GM03348 (cell line): Measurements from ENCODE around the gene FBP1.

Source experiments
- DNase-seq: peaks from one replicate; pipeline ENCODE4 v3.0.0; 2012; ENCODE audit warnings: low spot score

Gene FBP1

DNA sequence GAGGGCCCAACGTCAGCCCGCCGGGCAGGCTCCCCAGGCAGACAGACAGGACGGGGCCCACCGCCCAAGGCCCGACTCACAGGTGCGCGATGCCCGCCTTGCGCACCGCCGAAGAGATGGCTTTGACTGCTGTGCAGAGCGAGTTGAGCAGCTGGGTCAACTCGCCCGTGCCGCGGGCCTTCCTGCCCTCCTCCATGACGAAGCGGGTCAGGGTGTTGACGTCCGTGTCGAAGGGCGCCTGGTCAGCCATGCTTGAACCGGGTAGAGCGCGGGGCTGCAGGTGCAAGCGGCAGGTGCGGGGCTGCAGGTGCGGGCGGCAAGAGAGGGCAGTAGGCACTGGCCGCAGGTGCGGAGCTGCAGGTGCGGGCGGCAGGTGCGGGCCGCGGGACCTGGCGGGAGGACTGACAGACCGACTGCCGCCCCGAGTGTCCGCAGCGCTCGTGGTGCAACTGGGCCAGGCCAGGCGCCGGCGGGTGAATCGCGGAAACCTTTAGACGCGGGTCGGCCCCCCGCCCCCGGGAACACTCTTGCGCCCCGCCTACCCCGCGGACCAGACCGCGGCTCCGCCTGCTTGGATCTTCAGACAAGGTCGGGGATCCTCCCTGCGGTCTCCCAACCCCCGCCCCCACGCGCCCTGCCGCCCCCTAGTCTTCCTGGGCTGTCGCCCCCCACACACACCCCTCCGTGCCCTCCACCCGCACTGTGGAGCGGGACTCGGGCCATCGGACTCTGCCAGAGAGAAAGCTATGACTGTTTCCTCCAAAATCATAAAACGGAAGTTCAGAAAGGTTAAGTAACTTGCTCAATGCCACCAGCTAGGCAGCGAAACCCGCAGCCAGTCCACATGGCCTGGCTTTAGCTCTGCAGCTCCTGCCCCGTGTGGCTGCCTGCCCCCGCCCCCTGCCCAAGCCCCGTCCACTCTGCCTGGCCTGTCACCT is at the start of gene FBP1:
Gene FBP1 (minus strand): TSS at position 458 of the 938 bp plus-strand sequence. CDS start 208 bp downstream, at position 250.
- DNase-seq, result peak; percentile 43

DNA sequence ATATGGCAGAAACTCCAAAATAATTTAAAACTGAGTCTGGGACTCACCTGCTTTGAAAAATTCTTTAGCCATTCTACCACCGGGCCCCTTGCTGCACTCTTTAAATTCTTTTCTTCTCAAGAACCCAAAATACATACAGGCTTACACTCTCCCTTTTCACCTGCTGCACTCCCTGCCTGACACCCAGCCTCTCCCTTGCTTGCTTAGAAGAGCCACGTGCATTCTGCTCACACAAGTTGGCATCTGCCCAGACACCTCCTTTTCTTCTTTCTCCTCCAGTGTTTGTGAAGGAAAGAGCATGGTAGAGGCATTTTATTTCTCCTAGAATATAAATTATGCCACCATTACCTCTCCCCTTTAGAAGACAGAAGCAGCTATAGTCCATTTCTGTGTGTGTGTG is 48.1 kb upstream of the FBP1 start:
- DNase-seq, result no peak

DNA sequence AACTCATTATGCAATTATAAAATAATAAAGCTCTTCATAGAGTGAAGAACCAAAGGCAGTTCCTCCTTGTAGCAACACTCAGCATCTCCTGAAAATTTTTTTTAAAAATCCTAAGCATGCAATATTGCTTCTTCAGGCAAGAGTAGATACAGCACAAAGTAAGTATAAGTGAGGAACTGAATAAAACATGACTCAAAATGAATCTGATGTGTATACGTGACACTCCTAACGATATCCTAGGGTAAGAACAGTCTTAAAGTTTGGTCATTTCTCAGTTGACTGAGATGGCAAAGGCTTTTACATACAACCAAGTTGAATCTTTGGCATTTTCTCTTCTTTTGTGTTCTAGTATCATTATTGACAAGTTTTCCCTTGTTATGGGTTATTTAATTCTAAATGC is 46.0 kb upstream of the FBP1 start:
- no peak for DNase-seq

DNA sequence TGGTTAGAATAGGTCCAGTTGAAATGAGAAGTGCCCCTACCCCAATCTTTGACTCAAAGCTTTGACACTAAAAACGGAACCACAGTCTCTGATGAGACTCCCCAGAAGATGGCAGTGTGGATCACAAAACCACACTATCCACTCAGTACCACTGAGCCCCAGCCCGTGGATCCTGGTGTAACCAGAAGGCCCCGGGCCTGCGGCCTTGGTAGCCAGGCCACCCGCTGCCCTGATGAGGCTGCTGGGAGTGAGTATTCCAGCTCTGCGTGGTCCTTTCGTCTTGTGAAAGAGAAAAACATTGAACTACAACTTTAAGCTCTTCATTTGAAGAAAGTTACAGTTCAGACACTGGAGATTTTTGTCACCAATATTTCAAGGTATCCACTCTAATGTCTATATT is 42.2 kb upstream of the FBP1 start:
- DNase-seq, result peak; percentile 91

- DNase-seq, result no peak
Observed at GRCh38 chr9:94680621-94681020, 41.3 kb upstream of the FBP1 start.

- DNase-seq, result no peak
Observed at GRCh38 chr9:94680020-94680419, 40.7 kb upstream of the FBP1 start.

DNA sequence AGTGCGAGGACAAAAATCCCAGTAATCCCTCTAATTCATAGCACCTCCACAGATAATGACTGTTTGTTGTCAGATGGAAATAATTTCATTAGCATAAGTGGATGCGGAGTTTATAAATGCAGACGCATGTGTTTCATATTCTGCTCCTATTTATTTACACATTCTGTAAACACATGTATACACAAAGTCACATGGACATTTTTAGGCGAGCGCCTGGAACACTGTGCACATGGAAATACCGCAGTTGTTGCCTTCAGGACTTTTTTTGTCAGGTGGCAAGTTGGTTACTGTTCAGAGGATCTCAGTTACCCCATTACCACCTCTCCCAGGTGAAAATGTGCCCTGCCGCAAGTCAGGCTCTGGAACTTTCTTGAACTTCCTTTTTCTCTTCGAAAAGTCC is 40.3 kb upstream of the FBP1 start:
- DNase-seq, result no peak

DNA sequence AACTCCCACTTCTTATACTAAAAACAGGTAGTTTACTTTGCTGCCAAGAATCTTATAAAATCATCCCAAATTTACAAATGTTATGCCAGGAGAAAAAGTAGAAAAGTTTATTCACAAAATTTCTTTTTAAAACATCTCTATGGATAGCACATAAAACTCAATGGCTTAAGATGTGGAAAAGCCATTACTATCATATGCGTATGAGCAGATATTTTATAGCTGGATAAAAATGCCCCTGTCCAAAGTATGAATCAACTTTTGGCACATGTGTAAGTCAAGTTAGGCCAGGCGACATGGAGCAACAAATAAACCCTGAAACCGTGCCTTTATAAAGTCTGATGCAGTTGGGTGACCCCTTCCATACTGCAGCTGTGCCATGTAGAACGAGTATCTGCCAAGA is 38.6 kb upstream of the FBP1 start:
- DNase-seq, result no peak

GRCh38 chr9:94676446-94677131 is 37.3 kb upstream of the FBP1 start:
- no peak for DNase-seq

DNA sequence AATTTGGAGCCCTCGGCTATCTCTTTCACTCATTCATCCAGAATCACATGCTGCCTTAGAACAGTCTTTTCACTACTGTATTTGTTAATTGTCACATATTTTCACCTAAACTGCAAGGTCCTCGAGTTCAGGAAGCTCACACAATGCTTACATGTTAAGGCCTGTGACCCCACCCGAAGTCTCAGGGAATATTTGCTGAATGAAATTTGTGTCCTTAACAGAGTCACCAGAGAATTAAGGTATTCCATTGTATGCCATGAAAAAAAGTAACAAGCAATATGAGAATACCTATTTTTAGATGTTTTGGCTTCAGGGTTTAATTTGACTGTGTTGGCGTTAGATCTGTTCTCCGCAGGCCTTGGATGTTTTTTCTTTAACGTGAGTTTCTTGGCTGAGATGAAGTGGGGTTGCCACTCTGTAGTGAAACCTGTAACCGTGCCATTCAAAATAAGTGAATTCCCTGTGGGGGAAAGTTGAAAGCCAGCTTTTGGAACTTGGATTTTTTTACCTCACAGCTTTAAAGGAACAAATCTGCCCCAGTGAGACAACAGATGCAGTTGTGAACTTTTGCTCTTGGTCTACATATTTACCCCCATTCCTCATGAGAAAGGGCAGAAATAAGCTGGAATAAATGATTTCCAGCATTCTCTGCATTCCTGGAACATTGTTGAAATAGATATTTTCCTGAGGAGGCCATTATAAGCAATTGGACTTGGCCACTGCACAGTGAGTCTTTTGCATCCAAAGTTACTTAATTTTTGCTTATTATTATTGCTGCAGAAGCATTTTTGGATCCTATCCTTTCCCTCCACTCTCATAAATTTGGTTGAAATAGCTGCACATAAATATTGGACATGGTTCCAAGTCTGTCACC is 35.9 kb upstream of the FBP1 start:
- DNase-seq, result peak; percentile 74

- peak; percentile 61 for DNase-seq
Observed at GRCh38 chr9:94672811-94673487, 33.6 kb upstream of the FBP1 start.

- peak; percentile 83 for DNase-seq
Observed at GRCh38 chr9:94668928-94669729, 29.8 kb upstream of the FBP1 start.

DNA sequence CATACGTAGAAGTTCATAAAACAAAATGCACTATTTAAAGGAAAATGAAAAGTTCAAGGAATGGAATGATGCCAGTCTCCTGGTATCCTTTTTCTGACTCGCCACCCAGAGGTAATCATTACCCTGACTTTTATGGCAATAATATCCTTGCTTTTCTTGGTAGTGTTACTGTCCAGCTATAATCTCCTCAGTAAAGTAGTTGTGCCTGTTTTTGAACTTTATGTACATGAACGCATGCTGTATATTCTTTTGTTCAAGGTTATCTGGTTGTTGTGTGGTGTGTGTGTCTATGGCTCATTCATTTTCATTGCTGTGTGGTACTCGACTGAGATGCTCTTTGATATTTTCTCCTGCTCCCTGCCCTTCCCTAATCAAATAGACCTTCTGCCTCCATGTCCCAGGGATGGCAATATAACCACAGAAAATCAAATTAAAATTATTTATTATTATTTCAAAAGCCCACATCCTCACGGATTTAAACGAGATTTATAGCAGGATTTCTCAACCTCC is 29.2 kb upstream of the FBP1 start:
- DNase-seq, result no peak

- no peak for DNase-seq
Observed at GRCh38 chr9:94666364-94667099, 27.2 kb upstream of the FBP1 start.

DNA sequence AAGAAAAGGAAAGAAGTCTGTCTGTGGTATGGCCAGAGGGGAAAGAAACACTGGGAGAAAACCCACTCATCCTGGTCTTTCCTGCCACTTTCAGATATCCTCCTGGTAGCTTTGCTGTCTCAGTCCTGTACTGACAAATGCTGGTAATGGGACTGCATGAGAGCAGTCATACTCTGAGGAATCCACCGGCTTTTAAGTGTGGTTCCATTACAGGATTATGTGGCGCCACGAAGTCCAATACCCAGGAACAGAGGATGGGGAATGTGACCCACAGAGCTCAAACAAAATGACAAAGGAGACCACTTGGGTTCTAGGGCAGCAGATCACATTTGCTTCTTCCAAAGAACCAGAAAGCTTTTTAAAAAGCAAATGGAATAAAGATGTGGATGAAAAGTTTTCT is 26.3 kb upstream of the FBP1 start:
- DNase-seq, result no peak

DNA sequence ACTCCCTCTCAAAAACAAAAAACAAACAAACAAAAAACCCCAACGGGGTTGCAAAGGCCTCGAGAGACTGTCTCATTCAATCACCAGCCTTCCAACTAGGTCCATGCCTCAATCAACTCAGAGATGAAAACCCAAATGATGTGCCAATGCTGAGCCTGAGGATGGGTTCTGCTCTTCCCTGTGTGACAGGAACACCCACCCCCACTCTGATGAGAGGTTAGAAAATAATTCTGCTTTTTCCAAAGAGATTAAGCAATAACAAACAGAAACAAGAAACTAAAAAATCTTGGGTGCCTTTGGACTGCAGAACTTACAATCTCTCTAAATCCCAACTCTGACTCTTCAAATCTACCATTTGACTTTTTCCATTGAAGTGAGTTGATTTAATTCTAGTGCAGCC is 25.5 kb upstream of the FBP1 start:
- DNase-seq, result no peak

DNA sequence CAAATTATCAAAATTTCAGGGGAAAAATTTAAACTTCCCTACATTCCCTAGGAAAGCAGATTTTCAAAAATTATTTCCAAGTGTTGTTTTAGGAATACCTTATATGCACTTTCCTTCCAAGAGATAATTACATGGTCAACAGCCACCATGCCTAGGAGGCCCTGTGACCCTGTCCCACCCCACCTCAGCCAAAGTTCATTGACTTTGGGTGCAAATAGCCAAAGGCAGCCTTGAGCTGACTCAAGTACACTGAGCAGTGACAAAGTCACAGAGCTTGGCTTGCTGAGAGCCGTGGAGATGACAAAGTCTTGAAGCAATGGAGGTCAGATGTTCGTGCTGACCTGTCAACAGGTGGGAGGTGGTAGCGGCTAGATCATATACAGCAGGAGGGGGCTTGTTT is 24.3 kb upstream of the FBP1 start:
- DNase-seq, result no peak

- DNase-seq, result no peak
Observed at GRCh38 chr9:94663140-94663539, 23.8 kb upstream of the FBP1 start.

DNA sequence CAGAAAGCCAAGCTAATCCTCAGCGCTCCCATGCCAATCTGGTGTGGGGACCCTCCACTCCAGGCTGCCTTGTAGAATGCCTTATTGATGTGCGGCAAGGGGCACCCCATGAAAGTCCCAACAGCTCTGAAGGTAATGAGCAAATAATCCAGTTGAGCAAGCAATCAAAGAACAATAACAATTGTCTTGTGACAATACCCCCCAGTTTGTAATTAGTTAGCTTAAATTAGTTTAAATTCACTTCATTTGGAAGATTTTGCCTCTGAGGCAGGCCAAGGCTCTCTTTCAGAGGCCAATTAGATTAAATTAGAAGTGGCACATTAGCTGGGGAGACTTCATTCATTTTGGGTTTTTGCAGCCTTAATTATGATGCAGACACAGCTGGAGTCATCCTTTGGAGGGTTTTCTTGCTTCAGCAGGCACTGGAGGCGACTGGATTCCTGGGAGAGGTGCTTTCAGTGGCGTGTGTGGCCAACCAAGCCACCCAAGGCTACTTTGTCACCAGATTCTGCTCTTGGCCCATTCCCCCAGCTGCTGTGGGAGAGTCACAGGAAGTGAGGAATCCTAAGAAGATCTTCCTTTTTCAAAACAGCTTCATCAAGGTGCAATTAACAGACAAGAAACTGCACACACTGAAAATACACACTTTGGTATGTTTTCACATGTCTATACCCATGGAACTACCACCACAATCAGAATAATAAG is 17.9 kb upstream of the FBP1 start:
- no peak for DNase-seq
